SK-N-SH treated with all-trans-retinoic acid at 6 μM for 48 hours (cell line): ENCODE results near the gene PSME1.

Experiments
- ARNTL ChIP-seq: fragments of 450-650 bp; formaldehyde crosslinking; IDR thresholded peaks from 2 replicates; pipeline ENCODE4 v1.5.0; 2020; ENCODE audit warnings: low read depth, mild to moderate bottlenecking, moderate library complexity, borderline replicate concordance
- BACH2 ChIP-seq: fragments of 250-450 bp; sonication (Bioruptor Pico); IDR thresholded peaks from 2 replicates; pipeline ENCODE4 v1.9.0; 2021; ENCODE audit warnings: mild to moderate bottlenecking, borderline replicate concordance
- CSDC2 ChIP-seq: fragments of 250-450 bp; sonication (Bioruptor Pico); IDR thresholded peaks from 2 replicates; pipeline ENCODE4 v1.5.0; 2020; ENCODE audit warnings: mild to moderate bottlenecking, moderate library complexity
- ESRRG ChIP-seq: fragments of 250-450 bp; sonication (Bioruptor Pico); IDR thresholded peaks from 2 replicates; pipeline ENCODE4 v1.6.1; 2021; ENCODE audit warnings: mild to moderate bottlenecking
- GLIS3 ChIP-seq: fragments of 250-450 bp; sonication (Bioruptor Pico); IDR thresholded peaks from 2 replicates; pipeline ENCODE4 v1.5.0; 2020; ENCODE audit warnings: mild to moderate bottlenecking, moderate library complexity
- ISL1 ChIP-seq: fragments of 250-450 bp; sonication (Bioruptor Pico); IDR thresholded peaks from 2 replicates; pipeline ENCODE4 v2.1.2; 2022; ENCODE audit warnings: mild to moderate bottlenecking, moderate library complexity
- RARB ChIP-seq: fragments of 250-450 bp; sonication (Bioruptor Pico); IDR thresholded peaks from 2 replicates; pipeline ENCODE4 v1.8.0; 2021; ENCODE audit warnings: mild to moderate bottlenecking, moderate library complexity
- TOX ChIP-seq: fragments of 250-450 bp; sonication (Bioruptor Pico); IDR thresholded peaks from 2 replicates; pipeline ENCODE4 v1.8.0; 2021; ENCODE audit warnings: mild to moderate bottlenecking, moderate library complexity, borderline replicate concordance
- ZFP3 ChIP-seq: fragments of 250-450 bp; sonication (Bioruptor Pico); IDR thresholded peaks from 2 replicates; pipeline ENCODE4 v1.5.0; 2020; ENCODE audit warnings: mild to moderate bottlenecking, moderate library complexity
- ZFP30 ChIP-seq: fragments of 450-650 bp; formaldehyde crosslinking; IDR thresholded peaks from 2 replicates; pipeline ENCODE4 v1.5.0; 2022; ENCODE audit warnings: mild to moderate bottlenecking, moderate library complexity
- ZNF8 ChIP-seq: fragments of 450-650 bp; formaldehyde crosslinking; IDR thresholded peaks from 2 replicates; pipeline ENCODE4 v1.5.0; 2020; ENCODE audit warnings: mild to moderate bottlenecking, moderate library complexity
- TF ChIP-seq, protein P1 (sequence below): fragments of 250-450 bp; sonication (Bioruptor Pico); IDR thresholded peaks from 2 replicates; pipeline ENCODE4 v1.8.0; 2021; ENCODE audit warnings: low read depth, mild to moderate bottlenecking, moderate library complexity, borderline replicate concordance
- TF ChIP-seq, protein P2 (sequence below): fragments of 250-450 bp; sonication (Bioruptor Pico); IDR thresholded peaks from 2 replicates; pipeline ENCODE4 v1.8.0; 2020; ENCODE audit warnings: mild to moderate bottlenecking, moderate library complexity, borderline replicate concordance

DNA sequence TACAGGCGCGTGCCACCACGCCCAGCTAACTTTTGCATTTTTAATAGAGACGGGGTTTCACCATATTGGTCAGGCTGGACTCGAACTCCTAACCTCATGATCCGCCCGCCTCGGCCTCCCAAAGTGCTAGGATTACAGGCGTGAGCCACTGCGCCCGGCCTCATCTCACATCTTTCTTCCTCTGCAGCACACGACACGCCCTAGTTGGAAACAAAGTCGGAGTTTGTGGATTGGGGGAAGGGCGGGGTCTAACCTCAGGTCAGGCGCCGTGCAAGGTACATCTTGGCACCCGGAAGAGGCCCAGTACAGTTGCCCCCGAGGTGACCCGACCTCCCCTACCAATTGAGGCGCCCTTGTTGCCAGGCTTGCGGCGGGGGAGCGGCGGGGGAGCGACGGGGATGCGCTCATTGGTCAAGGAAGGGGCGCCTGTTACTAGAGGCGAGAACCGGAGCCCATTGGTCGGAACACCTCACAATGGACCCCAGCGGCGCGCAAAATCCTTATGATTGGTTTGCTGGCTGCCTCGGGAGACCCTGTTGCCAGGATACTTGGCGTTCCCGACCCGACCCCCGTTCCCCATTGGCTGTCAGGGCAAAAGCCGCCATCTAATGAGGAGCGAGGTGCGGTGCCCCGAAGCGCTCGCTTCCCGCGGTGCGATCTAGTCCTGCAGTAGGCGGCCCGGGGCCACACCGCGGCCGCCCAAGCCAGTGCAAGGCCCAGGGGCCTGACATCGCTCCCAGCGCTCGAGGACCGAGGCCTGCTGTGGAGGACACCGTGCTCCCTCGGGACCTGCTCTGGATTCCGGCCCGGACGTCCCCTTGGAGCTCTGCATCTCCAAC is 35.6 kb downstream of the PSME1 start, which contains the start of gene REC8:
- peak; percentile 81; the same call in 1 of the 2 replicates for TF ChIP-seq CSDC2 (CRISPR knock-in tag)
- TF ChIP-seq ZFP3 (CRISPR knock-in tag): no peak; the same call in 1 of the 2 replicates
- no peak for TF ChIP-seq ISL1 (CRISPR knock-in tag)
- 0 out of 2 replicates have a peak, but pooled peaks have one; percentile 35 for TF ChIP-seq ZNF8 (CRISPR knock-in tag)
- TF ChIP-seq, protein P1, sequence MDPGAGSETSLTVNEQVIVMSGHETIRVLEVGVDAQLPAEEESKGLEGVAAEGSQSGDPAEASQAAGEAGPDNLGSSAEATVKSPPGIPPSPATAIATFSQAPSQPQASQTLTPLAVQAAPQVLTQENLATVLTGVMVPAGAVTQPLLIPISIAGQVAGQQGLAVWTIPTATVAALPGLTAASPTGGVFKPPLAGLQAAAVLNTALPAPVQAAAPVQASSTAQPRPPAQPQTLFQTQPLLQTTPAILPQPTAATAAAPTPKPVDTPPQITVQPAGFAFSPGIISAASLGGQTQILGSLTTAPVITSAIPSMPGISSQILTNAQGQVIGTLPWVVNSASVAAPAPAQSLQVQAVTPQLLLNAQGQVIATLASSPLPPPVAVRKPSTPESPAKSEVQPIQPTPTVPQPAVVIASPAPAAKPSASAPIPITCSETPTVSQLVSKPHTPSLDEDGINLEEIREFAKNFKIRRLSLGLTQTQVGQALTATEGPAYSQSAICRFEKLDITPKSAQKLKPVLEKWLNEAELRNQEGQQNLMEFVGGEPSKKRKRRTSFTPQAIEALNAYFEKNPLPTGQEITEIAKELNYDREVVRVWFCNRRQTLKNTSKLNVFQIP (CRISPR knock-in tag): no peak
- TF ChIP-seq ZFP30 (CRISPR knock-in tag): 0 out of 2 replicates have a peak, but pooled peaks have one; percentile 13
- peak; percentile 66; the same call in 1 of the 2 replicates for TF ChIP-seq ESRRG (CRISPR knock-in tag)
- TF ChIP-seq, protein P2, sequence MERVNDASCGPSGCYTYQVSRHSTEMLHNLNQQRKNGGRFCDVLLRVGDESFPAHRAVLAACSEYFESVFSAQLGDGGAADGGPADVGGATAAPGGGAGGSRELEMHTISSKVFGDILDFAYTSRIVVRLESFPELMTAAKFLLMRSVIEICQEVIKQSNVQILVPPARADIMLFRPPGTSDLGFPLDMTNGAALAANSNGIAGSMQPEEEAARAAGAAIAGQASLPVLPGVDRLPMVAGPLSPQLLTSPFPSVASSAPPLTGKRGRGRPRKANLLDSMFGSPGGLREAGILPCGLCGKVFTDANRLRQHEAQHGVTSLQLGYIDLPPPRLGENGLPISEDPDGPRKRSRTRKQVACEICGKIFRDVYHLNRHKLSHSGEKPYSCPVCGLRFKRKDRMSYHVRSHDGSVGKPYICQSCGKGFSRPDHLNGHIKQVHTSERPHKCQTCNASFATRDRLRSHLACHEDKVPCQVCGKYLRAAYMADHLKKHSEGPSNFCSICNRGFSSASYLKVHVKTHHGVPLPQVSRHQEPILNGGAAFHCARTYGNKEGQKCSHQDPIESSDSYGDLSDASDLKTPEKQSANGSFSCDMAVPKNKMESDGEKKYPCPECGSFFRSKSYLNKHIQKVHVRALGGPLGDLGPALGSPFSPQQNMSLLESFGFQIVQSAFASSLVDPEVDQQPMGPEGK (CRISPR knock-in tag): no peak
- no peak for TF ChIP-seq RARB (CRISPR knock-in tag)
- no peak for TF ChIP-seq ARNTL
- no peak for TF ChIP-seq TOX (CRISPR knock-in tag)
- TF ChIP-seq GLIS3: peak; percentile 77; the same call in 1 of the 2 replicates
- TF ChIP-seq BACH2: no peak
